ENCODE measurements around the gene MOCS2. TPM values are rescaled to one million over a fixed set of nuclear protein-coding genes. Genes with fewer than 3 reads are reported as not detected.

The MOCS2 gene
- polyA plus RNA-seq, 3 donors, result 4.4 to 20.5 (median 18.4) TPM

DNA sequence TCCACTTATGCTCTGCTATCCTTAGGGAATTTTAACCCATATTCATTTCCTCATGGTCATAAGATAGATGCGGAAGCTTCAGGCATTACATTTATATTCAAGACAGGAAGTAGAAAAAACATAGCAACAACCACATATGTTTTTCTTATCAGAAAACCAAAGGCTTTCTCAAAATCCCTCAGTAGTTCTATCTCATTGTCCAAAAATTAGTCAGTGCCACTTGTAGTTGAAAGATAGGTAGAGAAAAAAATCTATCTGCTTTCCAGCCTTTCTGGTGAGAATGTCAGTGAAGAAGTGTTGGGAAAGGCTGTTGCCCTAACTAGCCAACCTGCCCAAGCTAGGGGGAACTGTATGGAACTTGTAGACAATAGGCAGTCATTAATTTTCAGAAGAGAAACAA lies 23.5 kb upstream of the MOCS2 start:
- no peaks in the 10 kb centered on the region for H3K4me1 ChIP-seq (ENCODE audit: control insufficient read depth in 1 of 2, insufficient read depth in 2 of 2, low read length in 2 of 2)
- TF ChIP-seq, protein P1, sequence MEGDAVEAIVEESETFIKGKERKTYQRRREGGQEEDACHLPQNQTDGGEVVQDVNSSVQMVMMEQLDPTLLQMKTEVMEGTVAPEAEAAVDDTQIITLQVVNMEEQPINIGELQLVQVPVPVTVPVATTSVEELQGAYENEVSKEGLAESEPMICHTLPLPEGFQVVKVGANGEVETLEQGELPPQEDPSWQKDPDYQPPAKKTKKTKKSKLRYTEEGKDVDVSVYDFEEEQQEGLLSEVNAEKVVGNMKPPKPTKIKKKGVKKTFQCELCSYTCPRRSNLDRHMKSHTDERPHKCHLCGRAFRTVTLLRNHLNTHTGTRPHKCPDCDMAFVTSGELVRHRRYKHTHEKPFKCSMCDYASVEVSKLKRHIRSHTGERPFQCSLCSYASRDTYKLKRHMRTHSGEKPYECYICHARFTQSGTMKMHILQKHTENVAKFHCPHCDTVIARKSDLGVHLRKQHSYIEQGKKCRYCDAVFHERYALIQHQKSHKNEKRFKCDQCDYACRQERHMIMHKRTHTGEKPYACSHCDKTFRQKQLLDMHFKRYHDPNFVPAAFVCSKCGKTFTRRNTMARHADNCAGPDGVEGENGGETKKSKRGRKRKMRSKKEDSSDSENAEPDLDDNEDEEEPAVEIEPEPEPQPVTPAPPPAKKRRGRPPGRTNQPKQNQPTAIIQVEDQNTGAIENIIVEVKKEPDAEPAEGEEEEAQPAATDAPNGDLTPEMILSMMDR (IDR thresholded peaks at IDR 0.05), result no peak
- intact Hi-C loops (cut with micrococcal nuclease), result no loop called here
- H3K36me3 Mint-ChIP-seq, result no peaks in the 10 kb centered on the region
- peaks cover 0 to 2% (median 0%) of the 10 kb centered on the region in 3 donors for H3K27me3 Mint-ChIP-seq (ENCODE audit: low read depth in 3 of 3)
- no peaks in the 10 kb centered on the region for H3K4me1 Mint-ChIP-seq
- no peaks in the 10 kb centered on the region for H3K79me2 ChIP-seq (ENCODE audit: insufficient read depth, low read length)
- no peak overlapping the region for H3K27ac ChIP-seq (ENCODE audit: low read depth in 1 of 2, low read length in 2 of 2)
- no peak overlapping the region for H3K27ac Mint-ChIP-seq
- H3K9me3 ChIP-seq (replicated peaks in 1 of 2; ENCODE audit: control insufficient read depth in 1 of 2, insufficient read depth in 1 of 2, low read length in 2 of 2), result no peaks in the 10 kb centered on the region
- no peak overlapping the region for H3K4me2 ChIP-seq (replicated peaks; ENCODE audit: extremely low read depth, low read length, poor library complexity, severe bottlenecking)
- no peak overlapping the region for H3K9ac ChIP-seq (ENCODE audit: insufficient read depth, low read length, poor library complexity, severe bottlenecking)
- no peaks in the 10 kb centered on the region for H3K27me3 ChIP-seq (ENCODE audit: control insufficient read depth in 2 of 2, insufficient read depth in 2 of 2, low read length in 2 of 2)
- H3K4me3 ChIP-seq (replicated peaks in 1 of 3; ENCODE audit: low read depth in 2 of 3, low read length in 3 of 3), result no peak overlapping the region
- DNase-seq, result no peak
- WGBS (ENCODE audit: insufficient coverage), result no CpG with 5 or more reads among the region's 1 CpG
- no peaks in the 10 kb centered on the region for H3K36me3 ChIP-seq (replicated peaks in 1 of 2; ENCODE audit: control insufficient read depth in 1 of 2, insufficient read depth in 2 of 2, low read length in 2 of 2)
- H4K20me1 ChIP-seq (ENCODE audit: insufficient read depth, low read length), result no peaks in the 10 kb centered on the region
- no peak overlapping the region for H3K4me3 Mint-ChIP-seq
- peaks cover 0 to 13% (median 5%) of the 10 kb centered on the region in 7 donors for H3K9me3 Mint-ChIP-seq
- no peak overlapping the region for H2AFZ ChIP-seq (ENCODE audit: insufficient read depth, low read depth, low read length, poor library complexity, severe bottlenecking)

DNA sequence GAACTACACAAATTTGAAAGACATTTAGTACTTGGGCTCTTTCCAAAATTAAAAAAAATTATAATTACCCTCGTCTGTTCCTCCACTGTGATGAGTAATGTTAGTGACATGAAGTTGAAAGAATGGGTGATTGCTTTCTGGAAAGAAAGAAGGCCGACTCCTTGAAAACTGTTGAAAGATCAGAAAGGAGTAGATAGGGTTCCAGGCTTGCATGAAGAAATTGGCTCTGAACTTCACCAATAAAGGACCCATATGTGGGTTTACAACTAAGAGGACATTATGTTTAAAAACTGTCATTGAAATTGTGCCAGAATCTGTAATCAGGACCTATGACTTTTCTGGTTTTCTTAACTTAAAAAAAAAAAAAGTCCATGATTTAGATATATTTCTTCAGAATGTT lies 20.7 kb upstream of the MOCS2 start:
- intact Hi-C loops (cut with micrococcal nuclease), result no loop called here
- H3K4me3 Mint-ChIP-seq, result no peak overlapping the region
- Histone ChIP-seq H3K27ac (ENCODE audit: low read depth in 1 of 2, low read length in 2 of 2) (no peak overlapping the region), H3K4me1 (ENCODE audit: control insufficient read depth in 1 of 2, insufficient read depth in 2 of 2, low read length in 2 of 2) (no peaks in the 10 kb centered on the region), H2AFZ (ENCODE audit: insufficient read depth, low read depth, low read length, poor library complexity, severe bottlenecking) (no peak overlapping the region), H3K79me2 (ENCODE audit: insufficient read depth, low read length) (no peaks in the 10 kb centered on the region), H3K9me3 (replicated peaks in 1 of 2; ENCODE audit: control insufficient read depth in 1 of 2, insufficient read depth in 1 of 2, low read length in 2 of 2) (peaks cover 8% of the 10 kb centered on the region in 2 donors), H3K4me3 (replicated peaks in 1 of 3; ENCODE audit: low read depth in 2 of 3, low read length in 3 of 3) (no peak overlapping the region), H3K9ac (ENCODE audit: insufficient read depth, low read length, poor library complexity, severe bottlenecking) (no peak overlapping the region), H4K20me1 (ENCODE audit: insufficient read depth, low read length) (no peaks in the 10 kb centered on the region), H3K4me2 (replicated peaks; ENCODE audit: extremely low read depth, low read length, poor library complexity, severe bottlenecking) (no peak overlapping the region), H3K27me3 (ENCODE audit: control insufficient read depth in 2 of 2, insufficient read depth in 2 of 2, low read length in 2 of 2) (no peaks in the 10 kb centered on the region), H3K36me3 (replicated peaks in 1 of 2; ENCODE audit: control insufficient read depth in 1 of 2, insufficient read depth in 2 of 2, low read length in 2 of 2) (no peaks in the 10 kb centered on the region)
- no peak for DNase-seq
- TF ChIP-seq, protein P1 (IDR thresholded peaks at IDR 0.05), result no peak
- no CpG with 5 or more reads among the region's 2 CpGs for WGBS (ENCODE audit: insufficient coverage)
- H3K27ac Mint-ChIP-seq, result no peak overlapping the region
- H3K9me3 Mint-ChIP-seq, result peaks cover 4 to 25% (median 9%) of the 10 kb centered on the region in 7 donors
- no peaks in the 10 kb centered on the region for H3K36me3 Mint-ChIP-seq
- H3K4me1 Mint-ChIP-seq, result no peaks in the 10 kb centered on the region
- peaks cover 0 to 2% (median 1%) of the 10 kb centered on the region in 3 donors for H3K27me3 Mint-ChIP-seq (ENCODE audit: low read depth in 3 of 3)
